Esophagus squamous epithelium (tissue), 4 donors: ENCODE measurements around the gene MTCL1.

ENCODE experiments used
- CTCF ChIP-seq, 6 experiments: fragments of 450-650 bp in 4 of 6; fragments of 200-600 bp in 2 of 6; sonication (generic) in 2 of 6; IDR thresholded peaks; one replicate each; pipeline ENCODE4 v1.5.1; 2016 to 2019; ENCODE audit warnings: antibody characterized with exemption in 6 of 6, mild to moderate bottlenecking in 4 of 6, moderate library complexity in 4 of 6
- POLR2A ChIP-seq, 4 donors: fragments of 450-650 bp; IDR thresholded peaks; one replicate each; pipeline ENCODE4 v1.6.1; 2017; ENCODE audit warnings: antibody characterized with exemption in 4 of 4, mild to moderate bottlenecking in 4 of 4, moderate library complexity in 3 of 4

GRCh38 chr18:8847066-8847755, 141.9 kb downstream of the MTCL1 start:
- TF ChIP-seq POLR2A (IDR thresholded peaks at IDR 0.05) (no peak), CTCF (IDR thresholded peaks at IDR 0.05) (no peak)
